HG03139 (cell line): ENCODE measurements around the gene MIB1.

Experiments used
- ATAC-seq: cut with Tn5 transposase; IDR thresholded peaks from one replicate; pipeline ENCODE4 v1.9.1; 2021; ENCODE audit not compliant: unreplicated experiment

Gene MIB1

GRCh38 chr18:21868770-21869169, 128.2 kb downstream of the MIB1 start:
- no peak for ATAC-seq

- no peak for ATAC-seq
Measured at GRCh38 chr18:21889570-21889969, 149.0 kb downstream of the MIB1 start.

GRCh38 chr18:21894619-21895367, 154.2 kb downstream of the MIB1 start:
- no peak for ATAC-seq

GRCh38 chr18:21896732-21897336, 156.2 kb downstream of the MIB1 start:
- no peak for ATAC-seq

- no peak for ATAC-seq
Measured at GRCh38 chr18:21897811-21898210, 157.2 kb downstream of the MIB1 start.

- ATAC-seq = no peak
Measured at GRCh38 chr18:21900605-21901352, 160.2 kb downstream of the MIB1 start.

GRCh38 chr18:21901423-21901945, 160.9 kb downstream of the MIB1 start:
- ATAC-seq = no peak

- ATAC-seq = no peak
Measured at GRCh38 chr18:21903709-21904108, 163.1 kb downstream of the MIB1 start.

GRCh38 chr18:21904856-21905255, 164.3 kb downstream of the MIB1 start:
- no peak for ATAC-seq

- no peak for ATAC-seq
Measured at GRCh38 chr18:21907451-21907850, 166.9 kb downstream of the MIB1 start.

- no peak for ATAC-seq
Measured at GRCh38 chr18:21908711-21909110, 168.1 kb downstream of the MIB1 start.

GRCh38 chr18:21910906-21911305, 170.3 kb downstream of the MIB1 start:
- ATAC-seq = no peak

- no peak for ATAC-seq
Measured at GRCh38 chr18:21911551-21911950, 171.0 kb downstream of the MIB1 start.

GRCh38 chr18:21912339-21913239, 172.0 kb downstream of the MIB1 start:
- no peak for ATAC-seq

GRCh38 chr18:21914739-21915319, 174.2 kb downstream of the MIB1 start:
- ATAC-seq = no peak

GRCh38 chr18:21915546-21915945, 175.0 kb downstream of the MIB1 start:
- ATAC-seq = no peak

- ATAC-seq = no peak
Measured at GRCh38 chr18:21916594-21916993, 176.0 kb downstream of the MIB1 start.

- ATAC-seq = no peak
Measured at GRCh38 chr18:21918693-21919092, 178.1 kb downstream of the MIB1 start.
